Measurements from ENCODE around the gene ST6GALNAC3. TPM values are rescaled to one million over a fixed set of nuclear protein-coding genes. Genes with fewer than 3 reads are reported as not detected.

ST6GALNAC3 gene
- total and polyA plus RNA-seq, 2 experiments from 2014 or later, result 29.4 to 33.3 TPM

- TF ChIP-seq EZH2 (IDR thresholded peaks at IDR 0.05; ENCODE audit: borderline replicate concordance) (no peak), EZH2phosphoT487 (IDR thresholded peaks at IDR 0.05; ENCODE audit: low read depth, severe bottlenecking, unreplicated experiment) (no peak)
- TF ChIP-seq, protein P1, sequence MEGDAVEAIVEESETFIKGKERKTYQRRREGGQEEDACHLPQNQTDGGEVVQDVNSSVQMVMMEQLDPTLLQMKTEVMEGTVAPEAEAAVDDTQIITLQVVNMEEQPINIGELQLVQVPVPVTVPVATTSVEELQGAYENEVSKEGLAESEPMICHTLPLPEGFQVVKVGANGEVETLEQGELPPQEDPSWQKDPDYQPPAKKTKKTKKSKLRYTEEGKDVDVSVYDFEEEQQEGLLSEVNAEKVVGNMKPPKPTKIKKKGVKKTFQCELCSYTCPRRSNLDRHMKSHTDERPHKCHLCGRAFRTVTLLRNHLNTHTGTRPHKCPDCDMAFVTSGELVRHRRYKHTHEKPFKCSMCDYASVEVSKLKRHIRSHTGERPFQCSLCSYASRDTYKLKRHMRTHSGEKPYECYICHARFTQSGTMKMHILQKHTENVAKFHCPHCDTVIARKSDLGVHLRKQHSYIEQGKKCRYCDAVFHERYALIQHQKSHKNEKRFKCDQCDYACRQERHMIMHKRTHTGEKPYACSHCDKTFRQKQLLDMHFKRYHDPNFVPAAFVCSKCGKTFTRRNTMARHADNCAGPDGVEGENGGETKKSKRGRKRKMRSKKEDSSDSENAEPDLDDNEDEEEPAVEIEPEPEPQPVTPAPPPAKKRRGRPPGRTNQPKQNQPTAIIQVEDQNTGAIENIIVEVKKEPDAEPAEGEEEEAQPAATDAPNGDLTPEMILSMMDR (IDR thresholded peaks at IDR 0.05; ENCODE audit: poor library complexity), result no peak
- Histone ChIP-seq H3K36me3 (replicated peaks; ENCODE audit: insufficient read depth, low read depth) (no peaks in the 10 kb centered on the region), H3K27me3 (no peaks in the 10 kb centered on the region), H3K9me2 (replicated peaks; ENCODE audit: insufficient read depth) (no peaks in the 10 kb centered on the region), H3K9me3 (ENCODE audit: low read depth) (no peaks in the 10 kb centered on the region), H3K79me2 (no peaks in the 10 kb centered on the region), H4K20me1 (ENCODE audit: insufficient read depth, poor library complexity, severe bottlenecking) (no peaks in the 10 kb centered on the region), H3K4me3 (no peak overlapping the region), H3K27ac (peak overlapping the region; percentile 60), H3K4me1 (ENCODE audit: insufficient read depth) (peaks cover 30% of the 10 kb centered on the region), H2AFZ (no peak overlapping the region), H3K4me2 (peak overlapping the region; percentile 61)
- WGBS (ENCODE audit: low lambda C conversion rate, missing lambda C conversion rate), result 46% methylated on average over 4 of the region's 4 CpGs
- DNase-seq (ENCODE audit: low spot score), result peak; percentile 18
Measured at GRCh38 chr1:76037324-76037723, 37.2 kb upstream of the ST6GALNAC3 start.

- Histone ChIP-seq H3K27ac (peak overlapping the region; percentile 60), H3K27me3 (no peaks in the 10 kb centered on the region), H3K9me2 (replicated peaks; ENCODE audit: insufficient read depth) (no peaks in the 10 kb centered on the region), H3K79me2 (no peaks in the 10 kb centered on the region), H3K4me2 (peak overlapping the region; percentile 61), H3K36me3 (replicated peaks; ENCODE audit: insufficient read depth, low read depth) (no peaks in the 10 kb centered on the region), H3K4me1 (ENCODE audit: insufficient read depth) (peaks cover 30% of the 10 kb centered on the region), H4K20me1 (ENCODE audit: insufficient read depth, poor library complexity, severe bottlenecking) (no peaks in the 10 kb centered on the region), H3K9me3 (ENCODE audit: low read depth) (no peaks in the 10 kb centered on the region), H3K4me3 (no peak overlapping the region), H2AFZ (no peak overlapping the region)
- no peak for DNase-seq (ENCODE audit: low spot score)
- WGBS (ENCODE audit: low lambda C conversion rate, missing lambda C conversion rate), result 22% methylated on average over 3 of the region's 3 CpGs
- TF ChIP-seq, protein P1 (IDR thresholded peaks at IDR 0.05; ENCODE audit: poor library complexity), result no peak
- TF ChIP-seq EZH2 (IDR thresholded peaks at IDR 0.05; ENCODE audit: borderline replicate concordance) (no peak), EZH2phosphoT487 (IDR thresholded peaks at IDR 0.05; ENCODE audit: low read depth, severe bottlenecking, unreplicated experiment) (no peak)
Measured at GRCh38 chr1:76038287-76039004, 36.1 kb upstream of the ST6GALNAC3 start.

- H3K4me1 ChIP-seq (ENCODE audit: insufficient read depth), result no peaks in the 10 kb centered on the region
- no peak overlapping the region for H3K4me2 ChIP-seq
- H2AFZ ChIP-seq, result no peak overlapping the region
- WGBS (ENCODE audit: low lambda C conversion rate, missing lambda C conversion rate), result 87% methylated on average over 2 of the region's 2 CpGs
- no peaks in the 10 kb centered on the region for H3K27me3 ChIP-seq
- no peaks in the 10 kb centered on the region for H3K9me3 ChIP-seq (ENCODE audit: low read depth)
- TF ChIP-seq, protein P1 (IDR thresholded peaks at IDR 0.05; ENCODE audit: poor library complexity), result no peak
- no peak for TF ChIP-seq EZH2phosphoT487 (IDR thresholded peaks at IDR 0.05; ENCODE audit: low read depth, severe bottlenecking, unreplicated experiment)
- no peak for TF ChIP-seq EZH2 (IDR thresholded peaks at IDR 0.05; ENCODE audit: borderline replicate concordance)
- H3K9me2 ChIP-seq (replicated peaks; ENCODE audit: insufficient read depth), result no peaks in the 10 kb centered on the region
- H4K20me1 ChIP-seq (ENCODE audit: insufficient read depth, poor library complexity, severe bottlenecking), result no peaks in the 10 kb centered on the region
- no peak for DNase-seq (ENCODE audit: low spot score)
- no peaks in the 10 kb centered on the region for H3K36me3 ChIP-seq (replicated peaks; ENCODE audit: insufficient read depth, low read depth)
- H3K27ac ChIP-seq, result no peak overlapping the region
- no peak overlapping the region for H3K4me3 ChIP-seq
- no peaks in the 10 kb centered on the region for H3K79me2 ChIP-seq
Measured at GRCh38 chr1:76046149-76046548, 28.4 kb upstream of the ST6GALNAC3 start.

Measured in hepatocyte (in vitro differentiated cells).